SK-N-SH treated with all-trans-retinoic acid at 6 μM for 48 hours (cell line): ENCODE data around the gene RNFT2.

Experiments
- CSDC2 ChIP-seq: fragments of 250-450 bp; sonication (Bioruptor Pico); IDR thresholded peaks from 2 replicates; pipeline ENCODE4 v1.5.0; 2020; ENCODE audit warnings: mild to moderate bottlenecking, moderate library complexity
- PPARA ChIP-seq: fragments of 250-450 bp; sonication (Bioruptor Pico); IDR thresholded peaks from 2 replicates; pipeline ENCODE4 v1.5.0; 2020; ENCODE audit warnings: mild to moderate bottlenecking, borderline replicate concordance
- RARB ChIP-seq: fragments of 250-450 bp; sonication (Bioruptor Pico); IDR thresholded peaks from 2 replicates; pipeline ENCODE4 v1.8.0; 2021; ENCODE audit warnings: mild to moderate bottlenecking, moderate library complexity
- TCF4 ChIP-seq: fragments of 250-450 bp; sonication (Bioruptor Pico); IDR thresholded peaks from 2 replicates; pipeline ENCODE4 v1.8.0; 2021; ENCODE audit warnings: mild to moderate bottlenecking, moderate library complexity, borderline replicate concordance
- ZNF8 ChIP-seq: fragments of 450-650 bp; formaldehyde crosslinking; IDR thresholded peaks from 2 replicates; pipeline ENCODE4 v1.5.0; 2020; ENCODE audit warnings: mild to moderate bottlenecking, moderate library complexity
- TF ChIP-seq, protein P1 (sequence below): fragments of 250-450 bp; sonication (Bioruptor Pico); IDR thresholded peaks from 2 replicates; pipeline ENCODE4 v1.8.0; 2020; ENCODE audit warnings: mild to moderate bottlenecking, moderate library complexity, borderline replicate concordance

DNA sequence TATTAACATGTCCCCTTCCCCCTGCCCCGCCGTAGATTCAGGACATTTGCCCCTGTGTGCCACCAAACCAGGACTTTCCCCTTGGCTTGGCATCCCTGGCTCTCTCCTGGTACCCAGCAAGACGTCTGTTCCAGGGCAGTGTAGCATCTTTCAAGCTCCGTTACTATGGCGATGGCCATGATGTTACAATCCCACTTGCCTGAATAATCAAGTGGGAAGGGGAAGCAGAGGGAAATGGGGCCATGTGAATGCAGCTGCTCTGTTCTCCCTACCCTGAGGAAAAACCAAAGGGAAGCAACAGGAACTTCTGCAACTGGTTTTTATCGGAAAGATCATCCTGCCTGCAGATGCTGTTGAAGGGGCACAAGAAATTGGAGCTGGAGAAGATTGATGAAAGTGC, 114.2 kb downstream of the RNFT2 start:
- no peak for TF ChIP-seq TCF4 (CRISPR knock-in tag)
- TF ChIP-seq, protein P1, sequence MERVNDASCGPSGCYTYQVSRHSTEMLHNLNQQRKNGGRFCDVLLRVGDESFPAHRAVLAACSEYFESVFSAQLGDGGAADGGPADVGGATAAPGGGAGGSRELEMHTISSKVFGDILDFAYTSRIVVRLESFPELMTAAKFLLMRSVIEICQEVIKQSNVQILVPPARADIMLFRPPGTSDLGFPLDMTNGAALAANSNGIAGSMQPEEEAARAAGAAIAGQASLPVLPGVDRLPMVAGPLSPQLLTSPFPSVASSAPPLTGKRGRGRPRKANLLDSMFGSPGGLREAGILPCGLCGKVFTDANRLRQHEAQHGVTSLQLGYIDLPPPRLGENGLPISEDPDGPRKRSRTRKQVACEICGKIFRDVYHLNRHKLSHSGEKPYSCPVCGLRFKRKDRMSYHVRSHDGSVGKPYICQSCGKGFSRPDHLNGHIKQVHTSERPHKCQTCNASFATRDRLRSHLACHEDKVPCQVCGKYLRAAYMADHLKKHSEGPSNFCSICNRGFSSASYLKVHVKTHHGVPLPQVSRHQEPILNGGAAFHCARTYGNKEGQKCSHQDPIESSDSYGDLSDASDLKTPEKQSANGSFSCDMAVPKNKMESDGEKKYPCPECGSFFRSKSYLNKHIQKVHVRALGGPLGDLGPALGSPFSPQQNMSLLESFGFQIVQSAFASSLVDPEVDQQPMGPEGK (CRISPR knock-in tag), result no peak
- no peak for TF ChIP-seq CSDC2 (CRISPR knock-in tag)
- no peak for TF ChIP-seq RARB (CRISPR knock-in tag)
- no peak for TF ChIP-seq PPARA (CRISPR knock-in tag)
- no peak for TF ChIP-seq ZNF8
